Adrenal gland (tissue), 12 donors: ENCODE results near the gene SNAPC5. TPM values are rescaled to one million over a fixed set of nuclear protein-coding genes. Genes with fewer than 3 reads are reported as not detected.

Source experiments
- DNase-seq, 7 donors: peaks; one replicate each; pipeline ENCODE4 v3.0.0-alpha.2; 2019 to 2020
- H3K27ac ChIP-seq, 5 donors: fragments of 200-600 bp; sonication (generic) in 4 of 5; 1 replicate in 3 of 5; 2 replicates in 2 of 5; pipeline versions ENCODE4 v1.5.1 to v1.8.0; 2016 to 2020; ENCODE audit warnings: mild to moderate bottlenecking in 1 of 5
- H3K27me3 ChIP-seq: fragments of 200-600 bp; 2 replicates; pipeline ENCODE4 v1.8.0; 2021
- H3K36me3 ChIP-seq, 2 donors: fragments of 200-600 bp; replicated peaks in 1 of 2; 1 replicate in 1 of 2; 2 replicates in 1 of 2; pipeline versions ENCODE4 v1.5.1 to v1.8.0; 2018 to 2022
- H3K4me1 ChIP-seq, 2 donors: fragments of 200-600 bp; replicated peaks in 1 of 2; 1 replicate in 1 of 2; 2 replicates in 1 of 2; pipeline versions ENCODE4 v1.5.1 to v1.8.0; 2018 to 2021
- H3K4me3 ChIP-seq, 4 donors: fragments of 200-600 bp; sonication (generic) in 3 of 4; one replicate each; pipeline ENCODE4 v1.5.1; 2016 to 2018
- H3K9me3 ChIP-seq, 3 donors: fragments of 200-600 bp; sonication (generic) in 1 of 3; replicated peaks in 1 of 3; 1 replicate in 2 of 3; 2 replicates in 1 of 3; pipeline versions ENCODE4 v1.5.1 to v1.8.0; 2016 to 2021
- POLR2A ChIP-seq, 2 donors: fragments of 450-650 bp; IDR thresholded peaks; one replicate each; pipeline ENCODE4 v1.6.1; 2017; ENCODE audit warnings: antibody characterized with exemption in 2 of 2, mild to moderate bottlenecking in 2 of 2, moderate library complexity in 1 of 2
- WGBS, 4 donors: extraction: QIAGEN DNeasy Blood & Tissue Kit in 2 of 4; methylation state at CpG; one replicate each; pipeline versions ENCODE4 v1.1.5 to v1.1.7; 2013 to 2017; 5-methylcytosine and 5-hydroxymethylcytosine counted together
- intact Hi-C, 2 donors: fragments of 100-400 bp; cut with DNase I; formaldehyde crosslinking; loops; one replicate each; pipeline versions ENCODE4 v1.14.1 to v1.15.0; 2022 to 2023
- microRNA-seq, 3 donors: library from miRNA; unstranded; fragments of <30 nt; microRNA quantifications; one replicate each; pipeline ENCODE4, GENCODE V29; 2017 to 2020
- polyA plus RNA-seq, 3 donors: library from polyadenylated mRNA; stranded (reverse); fragments of 200-250 nt in 2 of 3; fragments of 350-450 nt in 1 of 3; fragmentation: Illumina TruSeq in 1 of 3; extraction: RNeasy Lipid Tissue Mini Kit (QIAGEN cat#74804) in 1 of 3; gene quantifications; one replicate each; pipeline ENCODE4 v1.2.3, GENCODE V29; 2013 to 2014
- small RNA-seq, 2 donors: library from RNA; depleted of rRNA; stranded (forward); fragments of <200 nt; gene quantifications; one replicate each; pipeline ENCODE3, GENCODE V24; 2016
- total RNA-seq, 9 donors: library from RNA; depleted of rRNA in 4 of 9; stranded (reverse); fragments of >200 nt in 4 of 9; fragments of 120-200 nt in 1 of 9; fragmentation: NEBNext Ultra II Directional in 1 of 9; extraction: Animal tissue kit (Norgen Biotek cat#: 25700) in 1 of 9; gene quantifications; one replicate each; pipeline versions ENCODE4 v1.1.0 to v1.2.4, GENCODE V29; 2013 to 2023
- TF ChIP-seq, protein P1 (sequence below), 6 experiments: fragments of 450-650 bp in 4 of 6; fragments of 200-600 bp in 2 of 6; sonication (generic) in 1 of 6; IDR thresholded peaks; 1 replicate in 5 of 6; 2 replicates in 1 of 6; pipeline versions ENCODE4 v1.5.1 to v1.8.0; 2016 to 2021; ENCODE audit warnings: antibody characterized with exemption in 6 of 6, mild to moderate bottlenecking in 2 of 6, moderate library complexity in 1 of 6
- donor health status: healthy with polysubstance abuse.
- donor health status: Bipolar disorder and iron deficiency.
- donor health status: DM: yes; HTN: yes; CAD: no.
- donor health status: DM: no; HTN: no; CAD: no.
- donor health status: DM: no; HTN: no; CAD: no.
- donor health status: DM: yes; HTN: yes; CAD: no.

Gene SNAPC5
- total and polyA plus RNA-seq, 12 donors: 24.4 to 64.1 (median 31.9) TPM

DNA sequence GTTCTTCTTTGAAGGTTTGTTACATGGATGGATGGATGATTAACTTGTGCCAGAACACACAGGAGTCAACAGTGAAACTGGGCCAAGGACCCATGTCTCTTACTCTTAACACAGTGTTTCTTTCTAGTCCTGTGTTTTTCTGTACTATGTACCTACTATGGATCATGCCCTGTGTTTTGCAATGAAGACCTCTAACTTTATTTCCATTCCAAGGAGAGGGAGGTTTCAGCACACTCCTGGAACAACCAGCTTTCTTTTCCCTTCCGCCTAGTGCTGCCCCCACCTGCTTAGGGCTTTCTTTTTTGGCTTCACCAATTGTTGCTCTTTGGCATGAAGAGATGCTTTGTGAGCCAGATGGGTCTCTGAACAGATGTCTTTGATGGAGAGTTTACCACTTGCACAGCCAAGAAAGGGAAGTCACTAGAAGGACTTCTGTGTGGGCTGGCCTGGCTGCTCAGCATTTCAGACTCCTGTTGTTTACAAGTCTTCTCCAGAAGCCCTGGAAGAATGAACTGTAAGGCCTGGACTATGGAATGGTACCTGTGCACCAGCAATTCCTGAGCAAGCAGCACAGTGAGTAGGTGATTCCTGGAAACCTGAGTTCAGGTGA lies 44.5 kb downstream of the SNAPC5 start:
- DNase-seq: peak in 1 of 7 donors; percentile 9
- H3K27ac ChIP-seq: peak overlapping the region in 1 of 5 donors; percentile 32
- peaks cover 4 to 15% of the 10 kb centered on the region in 2 donors for H3K4me1 ChIP-seq
- WGBS, 4 donors: 71 to 90% (median 82%) methylated on average over 1 of the region's 1 CpG
- intact Hi-C loops: no loop called here
- no peaks in the 10 kb centered on the region for H3K27me3 ChIP-seq
- no peak overlapping the region for H3K4me3 ChIP-seq
- no peaks in the 10 kb centered on the region for H3K36me3 ChIP-seq
- no peak for TF ChIP-seq POLR2A (IDR thresholded peaks at IDR 0.05)
- TF ChIP-seq, protein P1, sequence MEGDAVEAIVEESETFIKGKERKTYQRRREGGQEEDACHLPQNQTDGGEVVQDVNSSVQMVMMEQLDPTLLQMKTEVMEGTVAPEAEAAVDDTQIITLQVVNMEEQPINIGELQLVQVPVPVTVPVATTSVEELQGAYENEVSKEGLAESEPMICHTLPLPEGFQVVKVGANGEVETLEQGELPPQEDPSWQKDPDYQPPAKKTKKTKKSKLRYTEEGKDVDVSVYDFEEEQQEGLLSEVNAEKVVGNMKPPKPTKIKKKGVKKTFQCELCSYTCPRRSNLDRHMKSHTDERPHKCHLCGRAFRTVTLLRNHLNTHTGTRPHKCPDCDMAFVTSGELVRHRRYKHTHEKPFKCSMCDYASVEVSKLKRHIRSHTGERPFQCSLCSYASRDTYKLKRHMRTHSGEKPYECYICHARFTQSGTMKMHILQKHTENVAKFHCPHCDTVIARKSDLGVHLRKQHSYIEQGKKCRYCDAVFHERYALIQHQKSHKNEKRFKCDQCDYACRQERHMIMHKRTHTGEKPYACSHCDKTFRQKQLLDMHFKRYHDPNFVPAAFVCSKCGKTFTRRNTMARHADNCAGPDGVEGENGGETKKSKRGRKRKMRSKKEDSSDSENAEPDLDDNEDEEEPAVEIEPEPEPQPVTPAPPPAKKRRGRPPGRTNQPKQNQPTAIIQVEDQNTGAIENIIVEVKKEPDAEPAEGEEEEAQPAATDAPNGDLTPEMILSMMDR (IDR thresholded peaks at IDR 0.05): no peak
- no peaks in the 10 kb centered on the region for H3K9me3 ChIP-seq

DNA sequence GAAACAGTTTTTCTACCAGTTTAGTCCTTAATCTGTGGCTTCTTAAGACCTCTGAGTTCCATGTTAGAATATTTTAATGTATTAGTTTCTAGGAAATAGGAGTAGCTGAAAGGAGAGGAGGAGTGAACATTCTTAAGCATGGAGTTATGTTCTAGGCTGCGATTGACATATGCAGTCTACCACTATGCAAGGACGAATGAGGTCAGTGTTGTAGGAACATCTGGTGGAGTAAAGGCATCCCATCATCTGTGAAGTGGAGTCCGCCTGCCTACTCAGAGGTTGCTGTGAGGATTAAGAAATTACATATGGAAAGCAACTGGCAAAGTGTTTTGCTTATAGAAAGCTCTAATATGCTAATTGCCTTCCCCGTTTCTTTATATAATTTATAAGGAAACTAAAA lies 45.1 kb downstream of the SNAPC5 start:
- H3K4me3 ChIP-seq: no peak overlapping the region
- H3K4me1 ChIP-seq: peaks cover 4 to 15% of the 10 kb centered on the region in 2 donors
- no peaks in the 10 kb centered on the region for H3K36me3 ChIP-seq
- WGBS, 4 donors: 88 to 94% (median 91%) methylated on average over 4 of the region's 4 CpGs
- no peaks in the 10 kb centered on the region for H3K27me3 ChIP-seq
- TF ChIP-seq, protein P1 (IDR thresholded peaks at IDR 0.05): no peak
- no peak for TF ChIP-seq POLR2A (IDR thresholded peaks at IDR 0.05)
- H3K27ac ChIP-seq: no peak overlapping the region
- no peaks in the 10 kb centered on the region for H3K9me3 ChIP-seq
- no peak for DNase-seq
- intact Hi-C loops: no loop called here

Small RNA genes lying within 50 kb of the gene (microRNA-seq; reads per million reads assigned to microRNA genes)
- gene MIR4512: 0 to 1.4 (median 0.76) reads per million in 3 donors

Small RNA genes lying within 50 kb of the gene (small RNA-seq; reads per million reads assigned to genes)
- 0 reads per million in 2 donors for gene MIR4512
- 0 reads per million in 2 donors for gene RF01159
- 0 reads per million in 2 donors for gene SNORD16
- 0 reads per million in 2 donors for gene SNORD18A
- 0 reads per million in 2 donors for gene SNORD18B
- gene SNORD18C: 0 reads per million in 2 donors

Other genes starting within 250 kb of the SNAPC5 start
- under 1 TPM in 5 of 9 donors, not detected in 4; 0.07 to 0.98 (median 0.19) TPM for gene MEGF11, start 244.0 kb downstream of the SNAPC5 start, total RNA-seq
- under 1 TPM in 2 of 3 donors, not detected in 1; 0.04 to 0.13 TPM for gene MEGF11, start 244.0 kb downstream of the SNAPC5 start, polyA plus RNA-seq
- 10 to 100 TPM; 31.9 to 67.2 (median 40.3) TPM for gene DIS3L, start 204.2 kb downstream of the SNAPC5 start, total RNA-seq
- 10 to 100 TPM; 11.3 to 47.8 (median 14.9) TPM for gene DIS3L, start 204.2 kb downstream of the SNAPC5 start, polyA plus RNA-seq
- gene TIPIN, start 141.1 kb downstream of the SNAPC5 start, total RNA-seq: 10 to 100 TPM in 1 of 9 donors, 1 to 10 TPM in 8; 1.3 to 13.5 (median 6.7) TPM
- gene TIPIN, start 141.1 kb downstream of the SNAPC5 start, polyA plus RNA-seq: 10 to 100 TPM in 1 of 3 donors, 1 to 10 TPM in 2; 3.4 to 12.0 (median 4.9) TPM
- gene MAP2K1, start 110.8 kb downstream of the SNAPC5 start, total RNA-seq: 10 to 100 TPM; 39.5 to 60.0 (median 46.1) TPM
- 10 to 100 TPM; 14.0 to 49.3 (median 14.3) TPM for gene MAP2K1, start 110.8 kb downstream of the SNAPC5 start, polyA plus RNA-seq
- 1,000 to 10,000 TPM; 1,447 to 3,854 (median 2,113) TPM for gene RPL4, start 7.1 kb upstream of the SNAPC5 start, total RNA-seq
- 1,000 to 10,000 TPM; 2,371 to 3,619 (median 2,744) TPM for gene RPL4, start 7.1 kb upstream of the SNAPC5 start, polyA plus RNA-seq
- gene ZWILCH, start 7.6 kb upstream of the SNAPC5 start, total RNA-seq: 10 to 100 TPM in 1 of 9 donors, 1 to 10 TPM in 8; 1.1 to 11.4 (median 3.9) TPM
- 1 to 10 TPM; 2.5 to 5.4 (median 2.7) TPM for gene ZWILCH, start 7.6 kb upstream of the SNAPC5 start, polyA plus RNA-seq
- gene LCTL, start 68.2 kb upstream of the SNAPC5 start, total RNA-seq: not detected
- under 1 TPM in 2 of 3 donors, not detected in 1; 0.03 to 0.16 TPM for gene LCTL, start 68.2 kb upstream of the SNAPC5 start, polyA plus RNA-seq
- 10 to 100 TPM in 4 of 9 donors, 1 to 10 TPM in 5; 4.0 to 31.9 (median 8.2) TPM for gene SMAD6, start 204.5 kb upstream of the SNAPC5 start, total RNA-seq
- gene SMAD6, start 204.5 kb upstream of the SNAPC5 start, polyA plus RNA-seq: 1 to 10 TPM; 1.9 to 7.0 (median 2.7) TPM